K562 (cell line): ENCODE data around the gene CCDC70. TPM values are rescaled to one million over a fixed set of nuclear protein-coding genes. Genes with fewer than 3 reads are reported as not detected.

Experiments used
- ARID1B ChIP-seq: fragments of 450-650 bp; IDR thresholded peaks from 2 replicates; pipeline ENCODE4 v1.6.1; 2016; ENCODE audit warnings: antibody characterized with exemption, mild to moderate bottlenecking, inconsistent platforms
- CC2D1A ChIP-seq: fragments of 450-650 bp; IDR thresholded peaks from 2 replicates; pipeline ENCODE4 v1.6.1; 2017; ENCODE audit warnings: mild to moderate bottlenecking
- CCAR2 ChIP-seq: fragments of 200-400 bp; formaldehyde crosslinking; IDR thresholded peaks from 2 replicates; pipeline ENCODE4 v1.6.1; 2017; ENCODE audit warnings: mild to moderate bottlenecking, low read depth, low read length
- DACH1 ChIP-seq: fragments of 450-650 bp; IDR thresholded peaks from 2 replicates; pipeline ENCODE4 v1.6.1; 2018; ENCODE audit not compliant: partially characterized antibody
- EP300 ChIP-seq: IDR thresholded peaks from 2 replicates; pipeline ENCODE4 v1.6.1; 2012; ENCODE audit warnings: low read length, improper control_type of control experiment
- ETV6 ChIP-seq, 3 experiments: fragments of 150-350 bp in 1 of 3; sonication (generic) in 1 of 3; formaldehyde crosslinking in 1 of 3; IDR thresholded peaks; 2 replicates each; pipeline versions ENCODE4 v1.6.1 to v1.8.0; 2014 to 2022; ENCODE audit warnings: borderline replicate concordance in 2 of 3, low read depth in 2 of 3, antibody characterized with exemption in 1 of 3, low read length in 1 of 3, mild to moderate bottlenecking in 1 of 3, missing genetic modification reagents in 1 of 3
- HDAC1 ChIP-seq, 2 experiments: fragments of 450-650 bp; IDR thresholded peaks; 2 replicates each; pipeline ENCODE4 v1.6.1; 2016 to 2017; ENCODE audit warnings: inconsistent platforms in 1 of 2, mild to moderate bottlenecking in 1 of 2, moderate library complexity in 1 of 2
- HOXB6 ChIP-seq: fragments of 250-450 bp; sonication (Bioruptor Pico); IDR thresholded peaks from 2 replicates; pipeline ENCODE4 v1.5.1; 2022; ENCODE audit warnings: mild to moderate bottlenecking, borderline replicate concordance
- KDM5B ChIP-seq: fragments of 200-600 bp; sonication (generic); IDR thresholded peaks from 2 replicates; pipeline ENCODE4 v1.6.1; 2012; ENCODE audit warnings: low read depth, mild to moderate bottlenecking, moderate library complexity, low read length, control low read depth, inconsistent platforms; ENCODE audit not compliant: insufficient replicate concordance
- KLF10 ChIP-seq: fragments of 250-450 bp; sonication (Bioruptor Pico); IDR thresholded peaks from 2 replicates; pipeline ENCODE4 v1.6.1; 2021; ENCODE audit warnings: matching md5 sums
- MAFG ChIP-seq: fragments of 450-650 bp; conservative IDR thresholded peaks from 2 replicates; pipeline ENCODE4 v1.6.1; 2016; ENCODE audit warnings: missing genetic modification characterization, missing compliant biosample characterization
- MYBL2 ChIP-seq, 2 experiments: fragments of 450-650 bp in 1 of 2; sonication (generic) in 1 of 2; formaldehyde crosslinking in 1 of 2; IDR thresholded peaks; 2 replicates each; pipeline versions ENCODE4 v1.6.1 to v1.8.1; 2017 to 2022; ENCODE audit warnings: borderline replicate concordance in 1 of 2, inconsistent platforms in 1 of 2, low read depth in 1 of 2, mild to moderate bottlenecking in 1 of 2, missing genetic modification reagents in 1 of 2, moderate library complexity in 1 of 2
- NFIC ChIP-seq: fragments of 450-650 bp; IDR thresholded peaks from 2 replicates; pipeline ENCODE4 v1.6.1; 2017; ENCODE audit warnings: mild to moderate bottlenecking, inconsistent platforms
- RCOR1 ChIP-seq, 2 experiments: IDR thresholded peaks; 2 replicates each; pipeline ENCODE4 v1.6.1; 2012; ENCODE audit warnings: low read depth in 2 of 2, low read length in 2 of 2, borderline replicate concordance in 1 of 2, improper control_type of control experiment in 1 of 2
- TCF7 ChIP-seq: sonication (generic); IDR thresholded peaks from 2 replicates; pipeline ENCODE4 v1.6.1; 2016; ENCODE audit warnings: antibody characterized with exemption, borderline replicate concordance
- TCF7L2 ChIP-seq: fragments of 150-350 bp; IDR thresholded peaks from 2 replicates; pipeline ENCODE4 v1.6.1; 2016; ENCODE audit warnings: low read depth, mild to moderate bottlenecking, low read length, moderate library complexity
- THRAP3 ChIP-seq: fragments of 450-650 bp; IDR thresholded peaks from 2 replicates; pipeline ENCODE4 v1.6.1; 2016; ENCODE audit warnings: mild to moderate bottlenecking, inconsistent platforms, borderline replicate concordance
- XRCC4 ChIP-seq: IDR thresholded peaks from one replicate; pipeline ENCODE4 v1.6.1; 2011; ENCODE audit not compliant: insufficient read depth, insufficient read length; ENCODE audit errors: extremely low read depth
- ZBED1 ChIP-seq: IDR thresholded peaks from 2 replicates; pipeline ENCODE4 v1.6.1; 2014
- ZBTB17 ChIP-seq: fragments of 450-650 bp; formaldehyde crosslinking; IDR thresholded peaks from 2 replicates; pipeline ENCODE4 v1.4.0; 2020; ENCODE audit warnings: mild to moderate bottlenecking
- ZNF121 ChIP-seq: sonication (generic); formaldehyde crosslinking; conservative IDR thresholded peaks from 2 replicates; pipeline ENCODE4 v1.8.0; 2022; ENCODE audit warnings: missing genetic modification reagents
- ZNF263 ChIP-seq: sonication (generic); formaldehyde crosslinking; IDR thresholded peaks from 2 replicates; pipeline ENCODE4 v1.8.0; 2022; ENCODE audit warnings: mild to moderate bottlenecking, missing genetic modification reagents, borderline replicate concordance
- ZNF347 ChIP-seq: fragments of 450-650 bp; formaldehyde crosslinking; IDR thresholded peaks from 2 replicates; pipeline ENCODE4 v1.4.0; 2020; ENCODE audit warnings: low read depth, mild to moderate bottlenecking, moderate library complexity
- ZNF384 ChIP-seq: IDR thresholded peaks from 2 replicates; pipeline ENCODE4 v1.6.1; 2012; ENCODE audit warnings: low read depth, low read length, improper control_type of control experiment
- polyA plus RNA-seq, 8 experiments: library from polyadenylated mRNA; depleted of rRNA in 4 of 8; stranded (reverse) in 5 of 8; unstranded in 3 of 8; fragments of >200 nt; fragmentation: Nextera tagmentation in 2 of 8; fragmentation: Illumina TruSeq in 1 of 8; extraction: Ambion mirVana in 2 of 8; extraction: Trizol in 1 of 8; gene quantifications; 2 replicates each; pipeline versions ENCODE4 v1.2.1 to v1.2.3, GENCODE V29; 2011 to 2014; ENCODE audit warnings: inconsistent platforms in 1 of 8, missing spikeins in 1 of 8
- total RNA-seq, 7 experiments: library from RNA; depleted of rRNA in 6 of 7; stranded (reverse); fragments of >200 nt in 6 of 7; fragmentation: Illumina TruSeq in 2 of 7; extraction: Trizol in 2 of 7; gene quantifications; 2 replicates each; pipeline versions ENCODE4 v1.2.1 to v1.2.3, GENCODE V29; 2011 to 2021; ENCODE audit warnings: low replicate concordance in 1 of 7
- TF ChIP-seq, protein P1 (sequence below): sonication (generic); formaldehyde crosslinking; IDR thresholded peaks from 2 replicates; pipeline ENCODE4 v1.8.1; 2023; ENCODE audit warnings: mild to moderate bottlenecking, missing genetic modification reagents, moderate library complexity
- TF ChIP-seq, protein P2 (sequence below): IDR thresholded peaks from 2 replicates; pipeline ENCODE4 v1.6.1; 2011; ENCODE audit not compliant: insufficient read length; ENCODE audit errors: extremely low read depth

The CCDC70 gene
- total and polyA plus RNA-seq, 9 of the 15 experiments (the other 6 are each of a cell fraction or from before 2014, with no cell fraction given), result not detected

DNA sequence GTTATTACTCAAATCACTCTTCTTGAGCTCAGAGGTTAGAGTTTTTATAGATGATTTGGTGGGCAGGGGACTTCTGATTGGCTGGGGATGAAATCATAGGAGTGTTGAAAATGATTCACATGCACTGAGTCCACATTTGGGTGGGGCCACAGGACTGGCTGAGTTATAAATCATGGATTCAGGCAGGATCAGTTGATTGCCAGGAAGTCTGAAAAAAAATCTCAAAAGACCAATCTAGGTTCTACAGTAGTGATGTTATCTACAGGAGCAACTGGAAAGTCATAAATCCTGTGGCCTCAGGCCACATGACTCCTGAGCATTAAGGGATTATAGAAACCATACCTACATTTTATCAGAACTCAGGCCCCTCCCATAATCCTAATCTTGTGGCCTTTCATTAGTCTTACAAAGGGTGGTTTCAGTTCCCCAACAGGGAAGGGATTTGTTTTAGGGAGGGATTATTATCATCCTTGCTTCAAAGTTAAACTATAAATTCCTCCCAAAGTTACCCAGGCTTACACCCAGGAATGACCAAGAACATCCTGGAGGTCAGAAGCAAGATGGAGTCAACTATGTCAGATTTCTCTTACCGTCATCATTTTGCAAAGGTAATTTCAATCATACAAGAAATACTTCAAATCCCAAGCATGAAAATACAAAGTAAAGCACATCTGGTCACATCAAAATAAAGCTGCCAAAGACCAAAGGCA, 5.6 kb upstream of the CCDC70 start (continued):
- TF ChIP-seq CCAR2, result no peak
- no peak for TF ChIP-seq ZNF121
- TF ChIP-seq, protein P1, sequence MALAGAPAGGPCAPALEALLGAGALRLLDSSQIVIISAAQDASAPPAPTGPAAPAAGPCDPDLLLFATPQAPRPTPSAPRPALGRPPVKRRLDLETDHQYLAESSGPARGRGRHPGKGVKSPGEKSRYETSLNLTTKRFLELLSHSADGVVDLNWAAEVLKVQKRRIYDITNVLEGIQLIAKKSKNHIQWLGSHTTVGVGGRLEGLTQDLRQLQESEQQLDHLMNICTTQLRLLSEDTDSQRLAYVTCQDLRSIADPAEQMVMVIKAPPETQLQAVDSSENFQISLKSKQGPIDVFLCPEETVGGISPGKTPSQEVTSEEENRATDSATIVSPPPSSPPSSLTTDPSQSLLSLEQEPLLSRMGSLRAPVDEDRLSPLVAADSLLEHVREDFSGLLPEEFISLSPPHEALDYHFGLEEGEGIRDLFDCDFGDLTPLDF, result no peak
- no peak for TF ChIP-seq HOXB6
- no peak for TF ChIP-seq ZNF263
- 0 out of 2 replicates have a peak, but pooled peaks have one; percentile 18 for TF ChIP-seq ZNF384
- TF ChIP-seq KLF10, result no peak
- no peak for TF ChIP-seq MAFG (tag)
- no peak for TF ChIP-seq HDAC1 (IDR thresholded peaks at IDR 0.05)
- no peak for TF ChIP-seq XRCC4
- no peak for TF ChIP-seq NFIC
- TF ChIP-seq TCF7, result no peak
- no peak for TF ChIP-seq ARID1B
- TF ChIP-seq, protein P2, sequence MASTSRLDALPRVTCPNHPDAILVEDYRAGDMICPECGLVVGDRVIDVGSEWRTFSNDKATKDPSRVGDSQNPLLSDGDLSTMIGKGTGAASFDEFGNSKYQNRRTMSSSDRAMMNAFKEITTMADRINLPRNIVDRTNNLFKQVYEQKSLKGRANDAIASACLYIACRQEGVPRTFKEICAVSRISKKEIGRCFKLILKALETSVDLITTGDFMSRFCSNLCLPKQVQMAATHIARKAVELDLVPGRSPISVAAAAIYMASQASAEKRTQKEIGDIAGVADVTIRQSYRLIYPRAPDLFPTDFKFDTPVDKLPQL, result no peak
- no peak for TF ChIP-seq CC2D1A
- TF ChIP-seq EP300, result no peak
- no peak for TF ChIP-seq DACH1
- TF ChIP-seq RCOR1 (IDR thresholded peaks at IDR 0.05; ENCODE audit: borderline replicate concordance in 1 of 2, low read depth in 2 of 2, low read length in 2 of 2), result peak in 1 of 2 experiments; percentile 82; a peak in 2 of 4 replicates
- TF ChIP-seq ZNF347, result no peak
- no peak for TF ChIP-seq TCF7L2
- TF ChIP-seq KDM5B, result no peak
- TF ChIP-seq ETV6 (IDR thresholded peaks at IDR 0.05; ENCODE audit: borderline replicate concordance in 1 of 2, low read depth in 2 of 2, low read length in 1 of 2), result no peak
- no peak for TF ChIP-seq ETV6 (CRISPR knock-in tag; IDR thresholded peaks at IDR 0.05; ENCODE audit: borderline replicate concordance)
- no peak for TF ChIP-seq THRAP3
- TF ChIP-seq ZBTB17, result peak; percentile 92
- TF ChIP-seq ZBED1, result no peak
- no peak for TF ChIP-seq MYBL2 (IDR thresholded peaks at IDR 0.05; ENCODE audit: low read depth)
- TF ChIP-seq MYBL2 (CRISPR knock-in tag; IDR thresholded peaks at IDR 0.05; ENCODE audit: borderline replicate concordance), result no peak
